KG1 (cell line): ENCODE data around the gene SLC51B.
"Not testable (repeated sequence)": the region's sequence is repeated elsewhere in the genome, so short reads cannot be mapped to it uniquely, and the experiment has no call there.

ENCODE experiments used
- DNase-seq: peaks from one replicate; lab custom pipeline; 2025; lab: John Stamatoyannopoulos, UW

SLC51B gene

DNA sequence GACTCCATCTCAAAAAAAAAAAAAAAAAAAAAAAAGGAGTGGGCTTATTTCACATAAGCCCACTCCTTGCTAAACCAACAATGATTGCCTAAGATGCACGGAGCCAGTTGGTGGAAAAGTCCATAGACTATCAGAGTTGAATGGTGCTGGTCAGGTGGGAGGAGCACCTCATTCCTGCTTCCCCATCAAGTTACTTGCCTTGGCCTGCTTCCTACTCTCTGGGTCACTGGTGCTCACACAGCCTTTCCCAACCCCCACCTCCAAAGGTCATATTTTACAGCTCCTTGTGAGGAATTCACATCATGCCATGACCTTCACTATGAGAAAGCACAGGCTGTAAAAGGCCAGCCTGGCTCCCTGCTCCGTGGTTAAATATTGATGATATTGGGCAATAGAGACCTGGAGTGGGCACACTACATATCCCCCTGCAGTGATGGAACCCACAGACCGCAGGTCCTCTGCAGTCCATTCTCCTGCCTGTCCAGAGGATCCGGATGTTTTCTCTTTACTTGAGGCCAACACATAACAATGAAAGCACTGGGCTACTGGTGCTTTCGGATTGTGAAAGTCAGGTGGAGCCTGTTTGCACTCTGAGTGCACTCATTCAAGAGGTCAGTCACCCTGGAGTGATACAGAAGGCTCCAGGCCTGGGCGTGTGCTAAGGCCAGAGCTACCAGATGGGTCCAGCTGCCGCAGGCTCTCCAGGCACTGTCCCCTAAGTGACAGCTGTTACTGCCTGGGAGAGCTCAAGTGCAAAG, at the start of gene SLC51B:
SLC51B (plus strand) TSS at position 664 of the 758 bp plus-strand sequence. CDS start 4,618 bp downstream, outside the sequence.
- no peak for DNase-seq

DNA sequence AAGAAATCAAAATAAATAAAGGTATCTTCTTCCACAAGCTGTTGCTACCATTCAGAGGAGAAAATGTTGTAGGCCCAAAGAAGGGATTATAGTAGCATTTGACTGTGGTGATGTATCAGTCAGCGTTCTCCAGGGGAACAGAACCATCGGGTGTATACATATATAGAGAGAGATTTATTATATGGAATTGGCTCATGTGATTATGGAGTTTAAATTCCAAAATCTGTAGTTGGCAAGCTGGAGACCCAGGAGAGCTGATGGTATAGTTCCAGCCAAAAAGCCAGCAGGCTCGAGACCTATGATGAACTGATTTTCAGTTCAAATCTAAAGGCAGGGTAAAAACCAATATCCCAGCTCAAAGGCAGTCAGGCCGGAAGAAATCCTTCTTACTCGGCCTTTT, 48.1 kb upstream of the SLC51B start:
- no peak for DNase-seq

DNA sequence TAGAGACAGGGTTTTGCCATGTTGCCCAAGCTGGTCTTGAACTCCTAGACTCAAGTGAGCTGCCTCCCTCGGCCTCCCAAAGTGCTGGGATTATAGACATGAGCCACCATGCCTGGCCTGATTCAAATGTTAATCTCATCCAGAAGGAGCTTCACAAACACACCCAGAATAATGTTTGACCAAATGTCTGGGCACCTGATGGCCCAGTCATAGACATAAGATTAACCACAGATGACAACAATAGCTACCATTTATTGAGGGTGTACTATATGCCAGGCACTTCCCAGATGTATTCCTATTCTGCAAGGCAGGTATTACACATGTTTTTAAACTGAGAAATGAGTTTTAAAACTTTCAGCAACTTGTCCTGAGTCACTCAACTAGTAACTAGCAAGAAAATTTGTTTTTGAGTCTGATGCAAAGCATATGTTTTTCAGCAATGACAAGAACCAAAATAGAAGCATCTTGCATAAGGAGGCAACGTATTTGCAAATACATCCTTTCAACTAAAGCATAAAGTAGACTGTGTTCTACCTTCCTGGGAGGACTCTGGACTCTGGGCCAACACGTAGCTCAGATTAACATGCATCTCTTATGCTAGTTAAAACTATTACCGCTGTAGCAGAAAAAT, 47.3 kb upstream of the SLC51B start:
- no peak for DNase-seq

DNA sequence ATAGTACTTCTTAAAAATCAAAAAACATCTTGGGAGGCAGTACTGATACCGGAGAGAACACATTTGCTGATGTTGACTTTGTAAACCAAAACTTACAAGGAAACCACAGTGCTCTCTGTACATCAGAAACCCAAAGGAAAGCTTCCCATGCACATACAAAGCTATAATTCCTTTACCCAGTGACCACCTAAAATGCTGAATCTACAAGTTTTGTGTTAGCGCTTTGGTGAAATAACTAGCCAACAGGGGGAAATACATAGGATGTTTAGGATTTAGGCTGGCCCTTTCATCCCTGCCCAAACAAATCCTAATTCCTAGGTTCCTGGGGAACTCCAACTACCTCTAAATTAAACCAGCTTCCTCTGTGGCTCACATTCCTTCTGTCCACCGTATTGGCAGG, 40.2 kb upstream of the SLC51B start:
- no peak for DNase-seq

DNA sequence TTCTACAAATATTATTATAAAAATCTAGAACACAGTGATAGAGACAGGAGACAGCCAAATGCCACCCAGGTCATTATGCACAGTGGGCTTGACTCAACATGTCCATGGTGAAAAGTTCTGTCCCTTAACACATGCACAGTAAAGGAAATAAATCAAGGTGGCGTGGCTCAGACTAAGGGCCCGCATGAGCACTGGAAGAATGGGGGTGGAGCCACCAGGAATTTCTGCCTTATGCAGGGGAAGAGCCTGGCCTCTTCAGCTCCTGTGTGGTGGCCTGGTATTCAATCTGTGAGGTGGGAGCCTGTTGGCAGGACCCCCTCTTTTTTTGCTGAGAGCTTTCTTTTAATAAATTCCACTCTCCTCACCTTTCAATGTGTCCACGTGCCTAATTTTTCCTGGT, 38.3 kb upstream of the SLC51B start:
- DNase-seq: no peak

DNA sequence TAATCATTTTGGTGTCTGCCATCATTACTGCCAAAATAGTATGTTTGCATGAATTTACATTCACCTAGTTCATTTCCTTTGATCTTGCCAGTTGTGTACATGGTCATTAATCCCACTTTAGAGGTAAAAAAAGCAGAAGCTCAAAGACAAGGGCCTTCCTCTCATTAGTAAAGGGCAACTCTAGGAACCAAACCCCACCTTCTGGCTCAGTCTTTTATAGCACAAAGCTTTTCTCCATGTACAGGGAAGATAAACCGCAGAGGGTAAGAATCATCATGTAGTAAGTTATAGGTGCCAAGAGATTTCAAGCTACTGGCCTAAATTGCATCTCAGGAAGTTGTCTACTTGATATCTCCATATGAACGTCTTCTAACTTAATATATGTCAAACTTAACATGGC, 36.2 kb upstream of the SLC51B start:
- no peak for DNase-seq

DNA sequence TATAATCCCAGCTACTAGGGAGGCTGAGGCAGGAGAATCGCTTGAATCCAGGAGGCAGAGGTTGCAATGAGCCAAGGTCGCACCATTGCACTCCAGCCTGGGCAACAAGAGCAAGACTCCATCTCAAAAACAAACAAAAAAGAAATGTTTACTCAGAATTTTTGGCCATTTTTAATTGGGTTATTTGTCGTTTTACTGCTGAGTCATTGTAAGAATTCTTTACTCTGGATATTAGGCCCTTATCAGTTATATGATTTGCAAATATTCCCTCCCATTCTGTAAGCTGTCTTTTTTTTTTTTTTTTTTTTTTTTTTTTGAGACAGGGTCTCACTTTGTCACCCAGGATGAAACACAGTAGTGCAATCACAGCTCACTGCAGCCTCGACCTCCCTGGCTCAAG, 34.0 kb upstream of the SLC51B start:
- DNase-seq: not testable (repeated sequence)

DNA sequence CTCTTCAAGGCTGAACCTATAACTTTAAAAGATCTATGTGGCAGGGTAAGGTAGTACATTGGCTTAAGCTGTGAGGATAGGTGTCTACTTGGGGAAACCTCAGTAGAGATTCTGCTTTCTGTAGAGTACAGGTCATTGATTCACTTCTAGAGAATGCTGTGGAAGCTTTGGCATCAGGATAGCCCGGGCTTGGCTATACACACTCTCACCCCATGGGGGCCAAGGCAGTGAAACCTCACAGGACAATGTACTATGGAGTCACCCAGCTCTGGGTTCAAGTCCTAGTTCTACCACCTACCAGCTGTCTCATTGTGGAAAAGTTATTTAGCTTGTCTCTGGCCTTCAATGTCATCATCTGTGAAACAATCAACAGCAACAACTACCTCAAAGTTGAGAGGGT, 24.8 kb upstream of the SLC51B start:
- DNase-seq: no peak

DNA sequence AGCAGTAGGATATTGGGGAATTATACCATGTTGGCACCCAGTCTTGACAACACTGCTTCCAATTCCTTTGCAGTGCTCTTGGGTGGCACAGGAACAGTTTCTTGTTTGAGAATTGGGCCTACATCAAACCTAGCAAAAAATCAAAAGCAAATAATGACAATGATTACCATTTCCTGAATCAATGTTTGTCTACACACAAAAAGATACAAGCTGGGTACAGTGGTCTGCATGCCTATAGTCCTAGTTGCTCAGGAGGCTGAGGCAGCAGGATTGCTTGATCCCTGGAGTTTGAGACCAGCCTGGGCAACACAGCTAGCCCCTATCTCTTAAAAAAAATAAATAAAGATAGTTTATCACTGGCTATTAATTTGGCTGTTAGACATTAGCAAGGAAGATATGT, 23.7 kb upstream of the SLC51B start:
- no peak for DNase-seq

DNA sequence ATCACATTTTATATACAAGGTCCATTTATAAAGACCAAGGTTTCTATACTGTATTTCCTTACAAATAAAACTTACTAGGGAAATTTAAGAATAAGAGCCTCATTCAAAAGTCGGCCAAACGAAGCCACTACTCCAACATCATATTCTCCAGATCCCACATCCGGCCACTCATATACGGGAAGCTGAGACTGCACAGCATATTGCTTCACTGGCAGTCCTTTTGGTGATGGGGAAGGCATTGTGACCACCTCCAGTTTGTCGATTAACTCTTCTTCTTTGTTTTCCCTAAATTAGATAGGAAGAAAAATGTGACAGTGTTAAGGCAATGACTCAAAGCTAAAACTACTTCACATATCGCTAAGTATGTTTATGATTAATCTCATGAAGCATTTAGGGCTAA, 18.4 kb upstream of the SLC51B start:
- DNase-seq: no peak

DNA sequence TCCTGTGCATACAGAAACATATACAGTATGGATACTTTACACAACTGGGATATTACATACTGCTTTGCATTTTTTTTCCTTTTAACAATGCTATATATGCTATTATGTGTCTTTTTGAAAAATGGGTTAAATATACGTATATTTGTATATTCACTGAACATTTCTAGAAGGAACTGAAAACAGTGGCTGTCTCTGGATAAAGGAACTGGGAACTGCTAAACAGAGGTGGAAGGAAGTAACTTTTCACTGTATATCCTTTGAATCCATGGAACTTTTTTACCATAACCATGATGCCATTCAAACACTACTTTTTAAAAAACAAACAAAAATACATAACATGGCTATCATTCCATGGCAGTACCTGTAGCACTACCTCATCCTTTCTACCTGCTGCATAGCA, 17.6 kb upstream of the SLC51B start:
- no peak for DNase-seq

DNA sequence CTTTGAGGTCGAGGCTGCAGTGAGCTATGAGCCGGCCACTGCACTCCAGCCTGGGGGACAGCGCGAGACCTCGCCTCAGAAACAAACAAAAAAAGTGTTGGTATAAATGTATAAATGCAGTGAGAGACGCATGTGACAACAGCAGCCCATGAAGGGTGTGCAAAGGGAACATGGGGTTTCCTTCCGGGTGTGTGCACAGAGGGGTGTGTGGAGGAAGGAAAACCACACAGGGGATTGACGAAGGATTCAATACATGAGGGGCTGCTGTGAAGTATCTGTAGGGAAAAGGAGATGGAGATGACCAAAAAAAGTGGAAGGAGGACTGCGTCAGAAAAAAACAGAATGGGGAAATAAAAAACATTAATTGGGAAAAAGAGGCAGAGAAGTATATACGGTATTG, 16.8 kb upstream of the SLC51B start:
- no peak for DNase-seq

DNA sequence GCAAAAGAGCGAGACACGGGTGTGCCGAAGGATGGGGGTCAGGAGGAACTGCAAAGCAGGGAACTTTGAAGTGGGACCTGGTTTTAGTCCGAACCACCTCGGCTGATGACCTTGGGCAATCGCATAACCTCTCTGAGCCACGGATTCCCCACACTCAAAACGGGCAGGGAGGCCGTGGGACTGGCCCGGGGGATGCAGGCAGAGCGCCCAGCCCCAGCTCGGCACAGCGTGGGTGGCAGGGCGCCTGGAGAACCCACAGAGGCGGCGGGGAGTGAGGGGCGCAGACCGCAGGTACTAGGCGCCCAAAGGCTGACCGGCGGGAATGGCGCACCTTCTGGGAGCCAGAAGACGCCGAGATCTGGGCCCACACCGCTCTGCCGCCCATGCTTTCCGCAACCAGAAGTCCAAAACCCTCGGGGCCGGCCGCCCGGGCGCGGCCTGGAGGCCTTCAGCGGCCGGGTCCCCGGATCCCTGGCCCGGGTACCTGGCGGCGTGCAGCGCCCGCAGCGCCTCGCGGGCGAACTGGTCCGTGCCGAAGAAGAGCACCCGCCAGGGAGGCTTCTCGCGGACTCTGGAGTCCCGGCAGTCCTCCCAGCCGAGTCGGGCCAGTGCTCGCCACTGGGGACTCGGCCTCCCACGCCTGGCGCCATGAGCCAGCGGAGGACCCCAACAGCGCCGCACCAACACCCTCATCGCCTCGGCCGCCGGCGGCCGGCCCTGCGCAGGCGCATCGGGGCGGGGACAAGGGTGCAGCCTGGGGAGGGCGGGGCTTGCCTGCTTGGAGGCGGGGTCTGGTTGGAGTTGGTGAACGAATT, 16.1 kb upstream of the SLC51B start, which contains the start of gene MTFMT:
MTFMT (minus strand) TSS at position 719 of the 815 bp plus-strand sequence; CDS start at position 693, 26 bp downstream.
- peak; percentile 79 for DNase-seq

DNA sequence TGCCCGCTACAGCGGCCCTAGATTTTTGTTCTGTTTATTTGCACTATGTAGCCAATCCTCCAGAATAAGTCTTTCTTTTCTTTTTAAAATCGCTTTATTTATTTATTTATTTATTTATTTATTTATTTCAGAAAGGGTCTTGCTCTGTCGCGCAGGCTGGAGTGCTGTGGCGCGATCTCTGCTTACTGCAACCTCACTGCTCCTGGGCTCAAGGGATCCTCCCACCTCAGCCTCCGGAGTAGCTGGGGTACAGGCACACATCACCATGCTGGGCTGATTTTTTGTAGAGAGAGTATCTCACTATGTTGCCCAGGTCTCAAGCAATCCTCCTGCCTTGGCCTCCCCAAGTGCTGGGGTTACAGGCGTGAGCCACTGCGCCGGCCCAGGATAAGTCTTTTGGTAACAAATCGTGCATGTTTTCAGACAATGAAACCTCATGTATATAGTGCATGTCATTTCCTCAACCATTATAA, 15.4 kb upstream of the SLC51B start:
- DNase-seq: no peak

DNA sequence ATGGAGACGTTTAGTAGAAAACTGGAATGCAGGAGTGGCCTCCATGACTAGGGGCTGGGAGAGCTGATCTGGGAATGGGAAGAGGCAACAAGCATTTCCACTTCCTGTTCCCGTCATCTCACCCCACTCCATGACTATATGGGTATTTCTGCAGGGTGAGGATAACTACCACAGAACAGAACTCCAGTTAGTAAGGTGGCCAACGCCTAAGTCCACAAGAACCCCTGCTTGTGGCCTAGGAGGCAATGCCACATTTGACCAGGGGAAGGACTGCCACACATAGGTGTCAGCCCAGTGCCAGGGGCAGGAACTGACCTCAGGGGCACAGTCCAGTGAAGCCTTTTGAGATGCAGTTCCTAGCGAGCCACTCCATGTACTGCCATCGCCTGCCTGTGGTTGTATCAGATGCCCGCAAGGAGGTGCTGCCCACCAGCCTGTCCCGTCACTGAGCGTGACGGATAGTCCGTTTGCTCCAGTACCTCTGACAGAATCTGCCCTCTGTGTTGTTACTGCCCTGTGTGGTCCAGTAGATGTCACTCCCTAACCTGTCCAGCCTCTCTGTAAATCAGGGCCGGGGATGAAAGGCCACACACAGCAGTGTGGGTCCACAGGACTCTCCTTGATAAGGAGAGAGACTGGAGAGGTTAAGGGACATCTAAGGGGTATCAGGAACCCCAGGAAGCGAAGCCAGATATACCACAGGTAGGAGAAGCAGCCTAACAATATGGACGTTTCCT, 12.2 kb upstream of the SLC51B start:
- no peak for DNase-seq

DNA sequence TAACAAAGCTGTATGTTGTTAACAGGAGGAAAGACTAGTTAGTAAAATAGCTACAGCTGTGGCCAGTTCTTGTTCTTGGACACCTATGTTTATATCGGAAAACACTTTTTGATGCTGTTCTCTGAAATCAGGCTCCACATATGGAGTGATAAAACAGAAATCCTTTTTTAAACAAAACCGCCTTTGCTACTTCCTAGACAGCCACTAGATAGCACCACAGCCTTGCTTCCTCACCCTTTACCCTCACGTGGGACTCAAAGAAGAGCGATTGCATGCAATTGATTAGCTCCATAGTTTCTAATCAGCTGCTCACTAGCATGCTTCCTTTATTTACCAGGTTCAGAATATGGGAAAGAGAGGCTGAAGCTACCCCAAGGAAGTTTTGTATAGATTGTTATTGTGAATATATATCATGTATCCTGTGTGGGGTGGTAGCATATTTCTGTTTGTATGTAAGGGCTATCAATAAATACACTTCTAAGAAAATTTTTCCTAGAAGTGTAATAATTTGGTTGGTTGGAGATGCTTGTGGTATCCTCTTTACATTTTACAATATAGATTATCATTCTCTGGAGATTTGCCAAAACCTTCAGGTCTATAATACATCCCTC, 11.4 kb upstream of the SLC51B start:
- no peak for DNase-seq

DNA sequence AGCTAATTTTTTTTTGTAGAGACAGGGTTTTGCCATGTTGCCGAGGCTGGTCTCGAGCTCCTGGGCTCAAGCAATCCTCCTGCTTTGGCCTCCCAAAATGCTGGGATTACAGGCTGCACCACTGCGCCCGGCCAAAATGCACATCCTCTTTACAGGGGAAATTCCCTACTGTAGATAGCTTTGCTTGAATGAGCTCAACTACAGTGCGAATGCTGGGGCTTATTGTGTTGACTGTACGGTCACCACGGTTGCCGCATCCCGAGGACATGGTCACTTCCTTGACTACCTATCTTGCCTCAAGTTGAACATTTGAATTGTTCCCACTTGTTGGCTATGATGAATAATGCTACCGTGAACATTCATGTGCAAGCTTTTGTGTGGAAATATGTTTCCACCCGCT, 10.5 kb upstream of the SLC51B start:
- no peak for DNase-seq

DNA sequence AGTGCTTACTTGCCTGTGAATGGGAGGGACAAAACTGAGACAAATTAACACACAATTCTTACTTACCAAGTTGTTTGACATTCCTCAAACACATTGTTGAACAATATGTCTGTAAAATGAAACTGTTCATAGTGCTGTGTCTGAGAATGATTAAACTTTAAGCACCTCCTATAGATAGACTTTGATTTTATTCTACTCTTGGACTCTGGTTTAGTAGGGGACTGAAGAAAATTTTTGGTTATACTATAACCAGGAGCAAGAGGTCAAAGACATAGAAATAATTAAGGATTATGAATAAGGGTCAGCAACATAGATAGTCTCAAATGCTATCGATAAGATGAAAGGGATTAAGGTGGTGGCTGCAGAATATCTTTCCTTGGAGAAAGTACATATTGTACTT, 7.9 kb upstream of the SLC51B start:
- no peak for DNase-seq

DNA sequence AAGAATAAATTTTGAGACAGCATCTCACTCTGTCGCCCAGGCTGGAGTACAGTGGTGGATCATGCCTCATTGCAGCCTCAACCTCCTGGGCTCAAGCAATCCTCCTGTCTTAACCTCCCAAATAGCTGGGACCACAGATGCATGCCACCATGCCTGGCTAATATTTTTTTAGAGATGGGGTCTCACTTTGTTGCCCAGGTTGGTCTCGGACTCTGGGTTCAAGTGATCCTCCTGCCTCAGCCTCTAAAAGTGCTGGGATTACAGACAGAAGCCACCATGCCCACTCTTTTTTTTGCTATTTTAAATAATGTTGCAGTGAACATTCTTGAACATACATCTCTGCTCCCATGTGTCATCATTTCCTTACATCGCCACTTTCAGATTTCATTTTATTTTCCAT, 6.8 kb upstream of the SLC51B start:
- no peak for DNase-seq

DNA sequence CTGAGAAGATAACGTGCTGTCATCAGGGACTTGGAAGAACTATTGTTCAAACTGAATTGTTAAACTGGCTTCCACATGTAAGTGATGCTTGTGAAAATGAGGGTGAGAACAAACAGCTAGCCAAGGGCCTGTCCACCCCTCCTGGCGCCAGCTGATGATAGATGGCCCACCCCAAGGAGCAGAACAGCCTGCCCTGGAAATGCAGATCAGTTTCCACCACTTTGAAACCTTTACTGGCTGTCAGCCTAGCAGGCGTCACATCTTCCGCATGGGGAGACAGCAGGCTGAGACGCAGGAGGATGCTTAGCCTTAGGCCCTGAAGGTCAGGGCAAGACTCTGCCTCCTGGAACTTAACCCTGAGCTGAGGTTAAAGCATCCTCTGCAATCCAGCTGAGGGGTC, 6.4 kb upstream of the SLC51B start:
- no peak for DNase-seq

DNA sequence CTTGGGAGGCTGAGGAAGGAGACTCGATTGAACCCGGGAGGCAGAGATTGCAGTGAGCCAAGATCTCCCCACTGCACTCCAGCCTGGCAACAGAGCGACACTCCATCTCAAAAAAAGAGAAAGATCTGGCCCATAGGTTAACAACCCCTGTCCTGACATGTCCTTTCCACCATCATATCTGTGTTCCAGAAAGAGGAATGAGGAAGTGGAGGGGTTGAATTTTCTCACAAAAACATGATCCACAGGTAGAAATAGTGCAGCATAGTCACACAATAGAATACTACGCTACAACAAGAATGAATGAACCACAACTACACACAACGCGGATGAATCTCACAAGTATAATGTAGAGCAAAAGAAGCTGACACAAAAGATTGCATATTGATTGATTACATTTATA, 4.7 kb upstream of the SLC51B start:
- no peak for DNase-seq

DNA sequence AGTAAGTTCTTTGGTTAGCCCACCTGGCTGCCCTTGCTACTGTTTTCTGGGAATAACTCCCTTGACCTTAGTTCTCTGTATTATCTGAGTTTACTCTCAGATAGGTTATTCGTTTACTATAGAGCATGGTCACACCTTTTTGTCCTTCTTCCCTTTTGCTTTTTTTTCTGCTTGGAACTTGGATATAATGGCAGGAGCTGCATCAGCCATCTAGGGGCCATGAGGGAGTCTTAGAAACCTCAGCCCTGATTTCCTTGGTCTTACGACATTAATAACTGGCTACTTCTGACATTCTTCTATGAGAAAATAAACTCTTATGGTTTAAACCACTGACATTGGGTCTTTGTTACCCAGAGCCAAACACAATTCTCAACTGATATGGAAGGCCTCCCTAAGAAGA, 3.4 kb upstream of the SLC51B start:
- no peak for DNase-seq
